HG03378 (cell line): ENCODE data around the gene RCN2.

Experiments
- ATAC-seq: cut with Tn5 transposase; IDR thresholded peaks from one replicate; pipeline ENCODE4 v1.9.1; 2021; ENCODE audit warnings: mild to moderate bottlenecking, moderate library complexity; ENCODE audit not compliant: unreplicated experiment

Gene RCN2

DNA sequence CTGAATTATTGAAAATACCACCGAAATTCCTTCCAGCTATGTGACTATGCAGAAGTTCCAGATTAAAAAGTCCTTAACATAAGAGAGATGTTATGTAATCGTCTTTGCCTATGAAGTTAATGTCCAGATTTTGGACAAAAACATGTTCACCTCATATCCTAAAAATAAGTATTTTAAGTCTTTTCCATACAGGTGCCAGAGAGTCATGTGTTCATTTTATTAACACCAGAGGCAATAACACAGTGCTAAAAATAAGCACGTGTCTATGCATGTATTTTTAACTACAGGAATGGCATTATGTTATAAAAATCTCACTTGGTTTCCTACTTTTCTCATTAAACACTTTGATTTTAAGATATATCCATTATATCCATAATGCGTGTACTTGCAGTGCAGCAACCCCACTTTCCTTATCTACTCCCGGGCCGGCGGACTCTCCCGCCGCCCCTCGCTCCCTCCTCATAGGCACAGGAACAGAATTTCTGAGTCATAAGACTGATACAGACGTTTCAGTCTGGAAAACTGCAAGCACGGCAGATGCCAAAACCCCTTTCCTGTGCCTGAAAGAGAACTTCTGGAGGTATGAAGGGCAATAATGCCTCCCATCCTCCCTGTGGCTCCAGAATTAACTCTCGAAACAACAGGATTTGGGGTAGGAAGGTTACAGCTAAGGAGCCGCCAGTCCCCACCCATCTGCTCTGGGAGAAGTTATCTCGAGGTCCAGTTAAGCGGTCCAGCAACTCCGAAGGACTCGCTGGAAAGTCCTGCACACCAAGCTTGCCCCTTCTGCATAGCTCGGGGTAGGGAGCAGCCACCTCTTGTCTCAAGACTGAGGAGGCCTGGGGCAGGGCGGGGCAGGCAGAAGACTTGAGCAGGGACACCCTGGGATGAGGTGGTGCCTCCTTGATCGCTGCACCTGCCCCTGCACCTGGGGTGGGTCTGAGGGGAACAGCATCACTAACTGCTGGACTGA, 41.1 kb downstream of the RCN2 start:
- no peak for ATAC-seq

DNA sequence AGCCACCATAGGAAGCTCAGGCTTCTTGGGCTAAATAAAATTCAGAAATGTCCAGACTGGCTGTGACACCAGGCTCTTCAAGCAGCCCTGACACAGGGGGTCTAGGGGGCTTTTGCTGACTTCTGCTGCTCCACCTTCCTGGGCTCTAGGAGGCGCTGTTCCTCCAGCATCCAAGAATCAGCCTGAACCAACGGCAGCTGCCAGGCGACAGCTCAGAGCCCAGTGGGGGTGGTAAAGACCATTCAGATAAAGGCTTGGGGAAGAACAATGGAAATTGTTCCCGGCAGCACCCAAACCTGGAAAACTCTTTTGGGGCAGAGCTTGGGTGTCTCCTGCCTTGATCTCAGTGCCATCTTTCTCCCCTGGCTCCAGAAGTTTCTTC, 41.8 kb downstream of the RCN2 start:
- no peak for ATAC-seq

DNA sequence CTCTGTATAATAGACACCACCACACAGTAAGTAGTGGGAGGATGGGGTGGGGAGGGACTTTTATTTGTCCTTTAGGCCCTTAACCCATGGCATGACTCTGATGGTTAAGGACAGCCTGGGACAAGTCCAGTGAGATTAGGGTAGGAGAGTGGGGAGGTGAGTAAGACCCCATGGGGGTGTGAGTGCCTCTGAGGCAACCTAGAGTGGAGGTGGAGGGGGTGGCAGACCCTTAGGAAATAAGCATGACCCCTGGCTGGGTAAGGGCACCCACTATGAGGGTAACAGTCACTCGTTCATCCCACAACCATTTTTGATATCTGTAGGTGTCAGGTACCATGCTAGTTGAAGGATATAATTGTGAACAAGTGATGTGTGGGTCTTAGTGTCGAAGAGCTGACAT, 42.4 kb downstream of the RCN2 start:
- no peak for ATAC-seq

DNA sequence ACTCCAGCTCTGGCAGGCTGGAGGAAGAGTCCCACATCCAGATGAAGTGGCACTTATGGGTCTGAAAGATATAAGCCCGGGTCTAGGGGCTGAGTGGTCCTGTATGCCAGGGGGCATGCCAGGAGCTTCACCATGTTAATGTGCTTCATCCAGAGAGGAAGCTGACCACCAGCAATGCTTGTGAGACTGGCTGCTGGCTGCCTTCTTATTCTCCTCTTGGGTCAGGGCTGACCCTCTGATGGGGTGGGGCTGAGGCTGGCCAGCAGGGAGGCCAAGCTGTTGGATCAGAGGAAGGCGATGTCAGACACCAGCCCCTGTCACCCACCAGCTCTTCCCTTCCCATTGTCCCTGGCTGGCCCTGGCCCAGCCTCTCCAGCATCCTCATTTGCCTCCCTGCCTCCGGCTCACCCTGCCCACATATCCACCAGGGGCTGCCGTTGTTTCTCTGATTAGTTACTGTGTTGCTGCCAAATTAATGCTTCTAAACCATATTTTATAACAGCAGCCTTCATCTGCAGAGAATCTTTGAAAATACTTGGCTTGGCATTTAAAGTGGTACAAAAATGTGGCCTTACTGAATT, 43.0 kb downstream of the RCN2 start:
- ATAC-seq = no peak

DNA sequence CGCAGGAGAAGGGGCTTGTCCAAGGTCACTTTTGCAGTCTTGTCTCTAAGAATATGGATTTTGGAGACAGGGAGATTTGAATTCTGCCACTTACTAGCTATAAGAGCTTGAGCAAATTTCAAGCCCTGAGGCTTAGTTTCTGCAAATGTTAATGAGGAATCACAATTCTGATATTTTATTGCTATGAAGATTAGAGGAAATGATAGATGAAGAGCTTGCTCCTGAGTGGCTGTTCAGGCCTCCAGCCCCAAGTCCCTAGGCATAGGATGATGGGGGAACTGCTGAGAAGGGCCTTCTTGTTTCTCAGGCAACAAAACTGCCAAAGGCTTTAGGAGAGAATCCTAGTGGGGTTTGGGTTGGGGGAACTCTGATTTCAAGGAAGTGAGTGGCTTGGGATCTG, 44.6 kb downstream of the RCN2 start:
- ATAC-seq = no peak

DNA sequence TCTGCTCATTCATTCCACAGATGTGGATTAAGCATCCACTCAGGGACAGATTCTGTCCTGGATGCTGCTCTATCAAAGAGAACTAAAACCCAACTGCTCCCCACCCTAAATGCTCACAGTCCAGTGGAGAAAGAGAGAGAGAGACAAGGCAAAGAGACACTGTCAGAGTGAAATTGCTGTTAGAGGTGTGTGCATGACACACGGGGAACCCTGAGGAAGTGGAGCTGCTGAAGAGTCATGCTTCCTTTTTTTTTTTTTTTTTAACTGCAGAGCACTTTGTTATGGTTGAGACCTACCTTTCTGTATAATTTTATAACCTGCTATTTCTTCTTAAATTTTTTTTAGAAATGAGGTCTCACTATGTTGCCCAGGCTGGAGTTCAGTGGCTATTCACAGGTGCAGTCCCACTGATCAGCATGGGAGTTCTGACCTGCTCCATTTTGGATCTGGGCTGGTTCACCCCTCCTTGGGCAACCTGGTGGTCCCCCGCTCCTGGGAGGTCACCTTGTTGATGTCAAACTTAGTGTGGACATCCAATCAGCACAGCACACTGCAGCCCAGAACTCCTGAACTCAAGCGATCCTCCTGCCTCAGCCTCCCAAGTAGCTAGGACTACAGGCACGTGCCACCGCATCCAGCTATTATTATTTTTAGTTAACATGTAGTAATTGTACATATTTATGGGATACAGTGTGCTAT, 45.2 kb downstream of the RCN2 start:
- ATAC-seq = no peak

DNA sequence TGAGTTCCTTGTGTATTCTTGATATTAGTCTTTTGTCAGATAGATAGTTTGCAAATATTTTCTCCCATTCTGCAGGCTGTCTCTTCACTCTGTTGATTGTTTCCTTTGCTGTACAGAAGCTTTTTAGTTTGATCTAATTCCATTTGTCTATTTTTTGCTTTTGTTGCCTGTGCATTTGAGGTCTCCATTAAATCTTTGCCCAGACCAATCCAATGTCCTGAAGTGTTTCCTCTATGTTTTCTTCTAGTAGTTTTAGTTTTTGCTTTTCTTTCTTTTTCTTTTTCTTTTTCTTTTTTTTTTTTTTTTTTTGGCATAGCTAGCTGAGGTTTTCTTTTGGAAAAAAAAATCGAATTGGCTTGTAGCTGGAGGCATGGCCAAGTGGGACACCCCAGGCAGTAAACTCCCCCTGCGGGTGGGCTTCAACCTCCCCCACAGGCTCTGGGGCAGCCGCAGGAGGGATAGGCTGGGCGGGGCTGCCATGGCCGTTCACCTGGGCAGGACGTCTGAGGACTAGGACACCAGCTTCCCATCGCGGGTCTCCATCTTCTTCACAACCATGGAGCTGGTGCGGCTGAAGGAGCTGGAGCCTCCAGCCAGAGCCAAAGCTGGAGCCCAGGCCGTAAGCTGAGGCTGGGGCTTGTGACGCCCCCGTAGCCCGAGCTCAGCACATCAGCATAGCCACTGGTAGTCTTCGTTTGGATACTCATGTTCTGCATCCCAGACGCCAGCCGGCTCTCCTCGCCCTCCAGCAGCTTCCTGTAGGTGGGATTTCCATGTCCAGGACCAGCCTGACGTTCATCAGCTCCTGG, 47.2 kb downstream of the RCN2 start:
- ATAC-seq = no peak

DNA sequence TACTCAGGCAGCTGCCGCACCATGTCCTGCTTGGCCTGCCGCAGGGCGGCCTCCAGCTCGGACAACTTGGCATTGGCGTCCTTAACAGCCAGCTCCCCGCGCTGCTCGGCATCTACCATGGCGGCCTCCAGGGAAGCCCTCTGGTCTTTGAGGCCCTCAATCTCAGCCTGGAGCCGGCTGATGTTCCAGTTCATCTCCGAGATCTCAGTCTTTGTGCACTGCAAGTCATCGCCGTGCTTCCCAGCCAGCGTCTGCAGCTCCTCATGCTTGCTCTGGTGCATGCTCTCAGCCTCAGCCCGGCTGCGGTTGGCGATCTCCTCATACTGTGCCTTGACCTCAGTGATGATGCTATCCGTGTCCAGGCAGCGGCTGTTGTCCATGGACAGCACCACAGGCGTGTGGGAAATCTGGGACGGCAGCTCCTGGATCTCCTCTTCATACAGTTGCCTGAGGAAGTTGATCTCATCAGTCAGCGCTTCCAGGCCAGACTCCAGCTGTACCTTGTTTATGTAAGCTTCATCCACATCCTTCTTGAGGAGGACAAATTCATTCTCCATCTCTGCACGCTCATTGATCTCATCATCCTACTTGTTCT, 47.9 kb downstream of the RCN2 start:
- ATAC-seq = no peak

DNA sequence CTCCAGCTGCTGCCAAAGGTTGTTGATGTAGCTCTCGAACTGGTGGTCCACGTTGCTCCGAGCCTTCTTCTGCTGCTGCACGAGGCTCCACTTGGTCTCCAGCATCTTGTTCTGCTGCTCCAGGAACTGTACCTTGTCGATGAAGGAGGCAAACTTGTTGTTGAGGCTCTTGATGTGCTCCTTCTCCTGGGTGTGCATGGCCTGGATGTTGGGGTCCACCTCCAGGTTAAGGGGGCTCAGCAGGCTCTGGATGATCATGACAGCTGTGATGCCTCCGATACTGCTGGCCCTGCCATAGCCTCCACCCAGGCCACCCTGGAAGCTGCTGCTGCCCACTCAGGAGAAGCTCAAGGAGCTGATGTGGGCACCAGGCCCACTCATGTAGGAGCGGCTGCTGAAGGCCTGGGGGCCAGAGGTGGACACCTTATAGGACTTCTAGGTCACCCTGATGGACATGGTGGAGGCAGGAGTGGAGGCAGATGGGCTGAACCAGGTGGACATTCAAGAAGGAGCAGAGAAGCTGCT, 48.5 kb downstream of the RCN2 start:
- ATAC-seq = no peak

GRCh38 chr15:76982356-76982755, 50.8 kb downstream of the RCN2 start:
- no peak for ATAC-seq

GRCh38 chr15:76982756-76983155, 51.2 kb downstream of the RCN2 start:
- no peak for ATAC-seq

DNA sequence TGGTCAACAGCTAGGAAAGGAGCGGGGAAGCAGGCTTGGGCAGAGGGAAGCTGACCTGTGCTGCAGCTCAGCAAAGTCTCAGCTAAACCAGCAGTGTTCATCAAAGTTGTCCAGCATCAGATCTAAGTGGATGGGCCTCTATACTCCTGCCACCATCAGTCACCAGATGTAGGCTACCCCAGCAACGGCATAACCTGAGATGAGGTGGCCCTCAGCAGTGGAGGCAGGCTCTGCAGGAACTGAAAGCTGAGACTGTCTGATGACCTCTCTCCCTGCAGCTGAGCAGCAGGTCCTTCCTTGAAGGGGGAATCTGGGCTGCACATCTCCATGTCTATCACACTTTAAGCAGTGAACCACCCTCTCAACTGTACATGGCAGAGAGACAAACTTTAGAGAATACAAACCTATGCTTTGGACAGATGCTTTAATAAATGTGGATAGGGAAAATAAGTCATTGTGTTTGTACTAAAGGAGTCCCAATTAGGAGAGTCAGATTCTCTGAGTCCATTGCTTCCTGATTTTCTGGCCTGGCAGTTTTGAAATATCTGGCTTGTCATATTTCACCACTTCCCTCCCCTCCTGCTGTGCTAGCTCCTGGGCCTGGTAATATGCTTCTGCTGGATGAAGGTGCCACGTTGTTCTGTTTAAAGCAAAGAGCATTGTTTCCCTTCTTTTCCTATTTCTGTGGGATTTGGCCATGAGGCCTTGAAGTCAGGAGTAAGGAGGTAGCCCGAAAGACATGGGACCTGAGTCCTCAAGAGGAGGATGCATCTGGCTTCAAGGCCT, 52.2 kb downstream of the RCN2 start:
- ATAC-seq = no peak

GRCh38 chr15:76986743-76987142, 55.2 kb downstream of the RCN2 start:
- ATAC-seq = no peak

DNA sequence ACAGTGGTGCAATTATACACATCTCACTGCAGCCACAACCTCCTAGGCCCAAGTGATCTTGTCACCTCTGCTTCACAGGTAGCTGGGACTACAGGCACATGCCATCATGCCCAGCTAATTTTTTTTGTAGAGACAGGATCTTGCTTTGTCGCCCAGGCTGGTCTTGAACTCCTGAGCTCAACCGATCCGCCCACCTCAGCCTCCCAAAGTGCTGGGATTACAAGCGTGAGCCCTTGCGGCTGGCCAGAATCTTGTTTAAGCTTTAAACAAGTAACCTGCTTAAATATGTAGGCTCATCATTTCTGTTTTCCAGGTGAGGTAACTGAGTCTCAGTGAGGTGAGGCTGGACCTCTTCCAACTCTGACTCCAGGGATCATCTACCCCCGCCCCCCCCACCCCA, 55.7 kb downstream of the RCN2 start:
- no peak for ATAC-seq

GRCh38 chr15:76987896-76988860, 56.6 kb downstream of the RCN2 start:
- ATAC-seq = peak; percentile 80

GRCh38 chr15:76988867-76989780, 57.6 kb downstream of the RCN2 start:
- peak; percentile 5 for ATAC-seq

- ATAC-seq = no peak
These were observed 59.5 kb downstream of the RCN2 start for GRCh38 chr15:76991048-76991447.
